Testis (tissue), 2 donors: ENCODE data around the gene OXCT1.

Experiments
- CTCF ChIP-seq, 3 experiments: fragments of 450-650 bp in 2 of 3; fragments of 200-600 bp in 1 of 3; sonication (generic) in 1 of 3; IDR thresholded peaks; one replicate each; pipeline ENCODE4 v1.5.1; 2016 to 2019; ENCODE audit warnings: antibody characterized with exemption in 3 of 3, mild to moderate bottlenecking in 2 of 3, moderate library complexity in 1 of 3
- POLR2A ChIP-seq: fragments of 450-650 bp; IDR thresholded peaks from one replicate; pipeline ENCODE4 v1.6.1; 2017; ENCODE audit warnings: antibody characterized with exemption, mild to moderate bottlenecking, moderate library complexity

GRCh38 chr5:41837793-41838192 lies 32.4 kb downstream of the OXCT1 start:
- TF ChIP-seq CTCF (IDR thresholded peaks at IDR 0.05) (no peak), POLR2A (no peak)
